ENCODE measurements around the gene NSUN7.

The NSUN7 gene

DNA sequence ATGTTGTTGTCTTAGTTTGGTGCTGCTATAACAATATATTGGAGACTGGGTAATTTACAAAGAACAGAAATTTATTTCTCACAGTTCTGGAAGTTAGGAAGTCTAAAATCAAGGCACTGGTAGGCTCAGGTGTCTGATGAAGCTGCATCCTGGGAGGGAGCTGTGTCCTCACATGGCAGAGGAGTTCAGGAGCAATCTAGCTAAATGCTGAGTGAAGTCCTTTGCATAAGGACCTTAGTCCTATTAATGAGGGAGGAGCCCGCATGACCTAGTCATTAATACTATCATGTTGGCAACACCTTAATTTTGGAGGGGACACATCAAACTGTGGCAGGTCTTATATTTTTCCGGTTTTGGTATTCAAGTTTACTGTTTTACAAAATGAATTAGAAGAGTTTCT, 36.0 kb upstream of the NSUN7 start:
- TF ChIP-seq, protein P1, sequence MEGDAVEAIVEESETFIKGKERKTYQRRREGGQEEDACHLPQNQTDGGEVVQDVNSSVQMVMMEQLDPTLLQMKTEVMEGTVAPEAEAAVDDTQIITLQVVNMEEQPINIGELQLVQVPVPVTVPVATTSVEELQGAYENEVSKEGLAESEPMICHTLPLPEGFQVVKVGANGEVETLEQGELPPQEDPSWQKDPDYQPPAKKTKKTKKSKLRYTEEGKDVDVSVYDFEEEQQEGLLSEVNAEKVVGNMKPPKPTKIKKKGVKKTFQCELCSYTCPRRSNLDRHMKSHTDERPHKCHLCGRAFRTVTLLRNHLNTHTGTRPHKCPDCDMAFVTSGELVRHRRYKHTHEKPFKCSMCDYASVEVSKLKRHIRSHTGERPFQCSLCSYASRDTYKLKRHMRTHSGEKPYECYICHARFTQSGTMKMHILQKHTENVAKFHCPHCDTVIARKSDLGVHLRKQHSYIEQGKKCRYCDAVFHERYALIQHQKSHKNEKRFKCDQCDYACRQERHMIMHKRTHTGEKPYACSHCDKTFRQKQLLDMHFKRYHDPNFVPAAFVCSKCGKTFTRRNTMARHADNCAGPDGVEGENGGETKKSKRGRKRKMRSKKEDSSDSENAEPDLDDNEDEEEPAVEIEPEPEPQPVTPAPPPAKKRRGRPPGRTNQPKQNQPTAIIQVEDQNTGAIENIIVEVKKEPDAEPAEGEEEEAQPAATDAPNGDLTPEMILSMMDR (IDR thresholded peaks at IDR 0.05; ENCODE audit: control extremely low read depth, extremely low read depth, low read depth, missing control alignments): no peak
- DNase-seq (ENCODE audit: extremely low spot score): no peak
- ChIA-PET CTCF (no interaction called here), POLR2A (no interaction called here)

DNA sequence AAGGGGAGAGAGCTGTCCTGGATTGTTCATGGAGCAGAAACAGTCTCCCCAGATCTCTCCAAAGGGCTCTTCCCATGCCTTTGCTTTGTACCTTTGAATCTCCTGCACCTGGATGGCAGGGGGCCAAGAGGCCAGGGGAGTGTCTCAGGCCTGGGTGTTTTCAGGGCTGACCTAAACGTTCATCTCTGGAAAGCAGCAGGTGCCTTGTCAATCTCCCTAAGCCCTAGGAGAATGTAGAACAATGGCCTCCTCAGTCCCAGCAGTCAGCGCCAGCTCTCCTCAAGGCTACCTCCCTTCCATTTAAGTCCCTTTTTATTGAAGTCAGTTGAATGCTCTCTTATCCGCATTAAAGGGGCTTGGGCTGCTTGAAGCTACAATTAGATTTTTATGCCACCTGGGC, 31.2 kb upstream of the NSUN7 start:
- POLR2A ChIA-PET: no interaction called here
- TF ChIP-seq, protein P1 (IDR thresholded peaks at IDR 0.05; ENCODE audit: control extremely low read depth, extremely low read depth, low read depth, missing control alignments): no peak
- no peak for DNase-seq (ENCODE audit: extremely low spot score)
- CTCF ChIA-PET: interaction anchor here (0.7 to 2.5 kb wide), 19 partner anchors 14 to 393 kb away, joined by 3 to 9 read pairs (median 4); no protein-coding TSS in a partner anchor

GRCh38 chr4:40719008-40719623, 30.6 kb upstream of the NSUN7 start:
- POLR2A ChIA-PET: interaction anchor here (0.7 kb wide), 1 partner anchor 354 kb away, joined by 3 read pairs; no protein-coding TSS in a partner anchor
- TF ChIP-seq, protein P1 (IDR thresholded peaks at IDR 0.05; ENCODE audit: control extremely low read depth, extremely low read depth, low read depth, missing control alignments): peak; percentile 74
- CTCF ChIA-PET: interaction anchor here (0.6 to 2.5 kb wide), 26 partner anchors 11 to 402 kb away, joined by 3 to 9 read pairs (median 4); partner anchors contain the start of gene RBM47
- DNase-seq (ENCODE audit: extremely low spot score): peak; percentile 68

- CTCF ChIA-PET: interaction anchor here (0.7 to 2.5 kb wide), 8 partner anchors 12 to 403 kb away, joined by 3 to 9 read pairs (median 3); partner anchors contain the start of gene RBM47
- TF ChIP-seq, protein P1 (IDR thresholded peaks at IDR 0.05; ENCODE audit: control extremely low read depth, extremely low read depth, low read depth, missing control alignments): no peak
- POLR2A ChIA-PET: no interaction called here
- DNase-seq (ENCODE audit: extremely low spot score): no peak
These were observed 29.4 kb upstream of the NSUN7 start for GRCh38 chr4:40720351-40720750.

- TF ChIP-seq, protein P1 (IDR thresholded peaks at IDR 0.05; ENCODE audit: control extremely low read depth, extremely low read depth, low read depth, missing control alignments): no peak
- CTCF ChIA-PET: no interaction called here
- no peak for DNase-seq (ENCODE audit: extremely low spot score)
- POLR2A ChIA-PET: no interaction called here
These were observed 28.8 kb upstream of the NSUN7 start for GRCh38 chr4:40720916-40721315.

DNA sequence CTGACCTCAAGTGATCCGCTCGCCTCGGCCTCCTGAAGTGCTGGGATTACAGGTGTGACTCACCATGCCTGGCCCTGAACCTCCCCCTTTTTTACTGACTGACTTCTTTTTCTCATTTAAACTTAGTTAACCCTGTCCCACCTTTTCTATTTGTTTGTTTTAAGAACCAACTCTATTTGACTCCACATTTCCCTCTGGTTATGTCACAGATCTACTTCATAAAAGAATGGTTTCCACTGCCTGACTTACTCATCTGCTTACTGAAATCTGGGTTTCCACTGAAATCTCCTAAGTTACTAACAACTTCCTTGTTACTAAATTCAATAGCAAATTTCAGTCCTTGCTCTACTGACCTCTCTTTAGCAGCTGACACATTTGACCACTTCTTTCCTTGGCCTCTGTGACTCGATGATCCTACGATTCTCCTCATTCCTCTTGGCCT, 28.0 kb upstream of the NSUN7 start:
- CTCF ChIA-PET: no interaction called here
- POLR2A ChIA-PET: interaction anchor here (0.7 kb wide), 1 partner anchor 290 kb away, joined by 7 read pairs; no protein-coding TSS in a partner anchor
- TF ChIP-seq, protein P1 (IDR thresholded peaks at IDR 0.05; ENCODE audit: control extremely low read depth, extremely low read depth, low read depth, missing control alignments): no peak
- no peak for DNase-seq (ENCODE audit: extremely low spot score)
